GM12878 (cell line): ENCODE data around the gene RBM26.
"Not testable (repeated sequence)": the region's sequence is repeated elsewhere in the genome, so short reads cannot be mapped to it uniquely, and the experiment has no call there.

ENCODE experiments used
- CBX3 ChIP-seq: fragments of 200-600 bp; sonication (generic); IDR thresholded peaks from 2 replicates; pipeline ENCODE4 v1.6.1; 2016; ENCODE audit warnings: low read depth, borderline replicate concordance
- CTCF ChIP-seq, 3 experiments: IDR thresholded peaks in 2 of 3; conservative IDR thresholded peaks in 1 of 3; 2 replicates each; pipeline ENCODE4 v1.5.1; 2011; ENCODE audit warnings: low read depth in 3 of 3, low read length in 3 of 3, mild to moderate bottlenecking in 3 of 3, control low read depth in 2 of 3, moderate library complexity in 2 of 3, inconsistent platforms in 1 of 3, mixed read lengths in 1 of 3; ENCODE audit not compliant: control insufficient read depth in 2 of 3, insufficient read depth in 1 of 3; ENCODE audit errors: extremely low read depth in 1 of 3
- REST ChIP-seq: IDR thresholded peaks from 2 replicates; pipeline ENCODE4 v1.6.1; 2012; ENCODE audit warnings: mild to moderate bottlenecking, low read depth, low read length
- SREBF1 ChIP-seq: IDR thresholded peaks from 2 replicates; pipeline ENCODE4 v1.6.1; 2012; ENCODE audit warnings: mild to moderate bottlenecking, low read length
- TBL1XR1 ChIP-seq: IDR thresholded peaks from 2 replicates; pipeline ENCODE4 v1.6.1; 2012; ENCODE audit warnings: low read depth, low read length, improper control_type of control experiment
- USF1 ChIP-seq: IDR thresholded peaks from 2 replicates; pipeline ENCODE4 v1.6.1; 2011; ENCODE audit warnings: borderline replicate concordance, low read depth, mild to moderate bottlenecking, moderate library complexity, mixed read lengths, low read length; ENCODE audit not compliant: insufficient read depth; ENCODE audit errors: extremely low read length
- YY1 ChIP-seq: IDR thresholded peaks from 2 replicates; pipeline ENCODE4 v1.6.1; 2011; ENCODE audit warnings: low read depth, mild to moderate bottlenecking, low read length

GRCh38 chr13:79279735-79280134, 126.3 kb downstream of the RBM26 start:
- not testable (repeated sequence) for TF ChIP-seq TBL1XR1; CBX3; CTCF (IDR thresholded peaks at IDR 0.05 in 2 of 3, conservative IDR thresholded peaks at IDR 0.05 in 1 of 3; ENCODE audit: control insufficient read depth in 2 of 3, extremely low read depth in 1 of 3, insufficient read depth in 1 of 3, low read depth in 3 of 3, low read length in 3 of 3); SREBF1; USF1; REST; YY1
